Activated CD8-positive, alpha-beta T cell treated with anti-CD3 and anti-CD28 coated beads, Interleukin-2, amount 10 ng/mL, durations not matched to agents 7 days and 5 days (primary cell): ENCODE results near the gene KRTAP9-9. TPM values are rescaled to one million over a fixed set of nuclear protein-coding genes. Genes with fewer than 3 reads are reported as not detected.

Source experiments
- ATAC-seq: fragments of 150-1000 bp; cut with Tn5 transposase; one replicate; pipeline ENCODE4 v1.10.0; 2021; ENCODE audit warnings: moderate library complexity
- CTCF ChIA-PET: fragments of 350-600 bp; sonication (Branson Sonifier 250); formaldehyde crosslinking; loops from one replicate; lab custom pipeline; 2021; ENCODE audit warnings: antibody characterized with exemption; lab: Charles Lee
- POLR2A ChIA-PET: fragments of 350-600 bp; sonication (Branson Sonifier 250); formaldehyde crosslinking; loops from one replicate; lab custom pipeline; 2021; ENCODE audit warnings: antibody characterized with exemption; lab: Charles Lee
- DNase-seq: peaks from one replicate; pipeline ENCODE4 v3.0.0-alpha.2; 2020
- H3K27ac Mint-ChIP-seq: one replicate; pipeline ENCODE4 v1.8.0; 2021; ENCODE audit warnings: mild to moderate bottlenecking, mixed read lengths
- H3K27me3 Mint-ChIP-seq: one replicate; pipeline ENCODE4 v1.8.0; 2021; ENCODE audit warnings: low read depth, mixed read lengths
- H3K36me3 Mint-ChIP-seq: one replicate; pipeline ENCODE4 v1.8.0; 2021; ENCODE audit warnings: low read depth, mixed read lengths
- H3K4me1 Mint-ChIP-seq: one replicate; pipeline ENCODE4 v1.8.0; 2021; ENCODE audit warnings: low read depth, mixed read lengths
- H3K4me3 Mint-ChIP-seq: one replicate; pipeline ENCODE4 v1.8.0; 2021; ENCODE audit warnings: mild to moderate bottlenecking, mixed read lengths
- H3K9me3 Mint-ChIP-seq: one replicate; pipeline ENCODE4 v1.8.0; 2022; ENCODE audit warnings: mixed read lengths; ENCODE audit not compliant: insufficient read depth
- total RNA-seq, 2 experiments: library from RNA; stranded (reverse); gene quantifications; one replicate each; pipeline ENCODE4 v1.2.3, GENCODE V29; 2021

Gene KRTAP9-9
- total RNA-seq, 2 experiments from 2014 or later, result not detected

- H3K4me1 Mint-ChIP-seq, result peaks cover 19% of the 10 kb centered on the region
- no peaks in the 10 kb centered on the region for H3K36me3 Mint-ChIP-seq
- DNase-seq, result no peak
- H3K4me3 Mint-ChIP-seq, result no peak overlapping the region
- H3K27me3 Mint-ChIP-seq, result no peaks in the 10 kb centered on the region
- H3K9me3 Mint-ChIP-seq, result no peaks in the 10 kb centered on the region
- POLR2A ChIA-PET, result no interaction called here
- H3K27ac Mint-ChIP-seq, result no peak overlapping the region
- CTCF ChIA-PET, result interaction anchor here (1.1 kb wide), 1 partner anchor 360 kb away, joined by 3 read pairs; no protein-coding TSS in a partner anchor
- no peak for ATAC-seq
Observed at GRCh38 chr17:41302981-41303380, 47.8 kb downstream of the KRTAP9-9 start.

- CTCF ChIA-PET, result interaction anchor here (1.1 kb wide), 1 partner anchor 359 kb away, joined by 3 read pairs; no protein-coding TSS in a partner anchor
- Mint-ChIP-seq H3K4me1 (peaks cover 30% of the 10 kb centered on the region), H3K36me3 (no peaks in the 10 kb centered on the region), H3K27ac (no peak overlapping the region), H3K4me3 (no peak overlapping the region), H3K27me3 (no peaks in the 10 kb centered on the region), H3K9me3 (no peaks in the 10 kb centered on the region)
- POLR2A ChIA-PET, result no interaction called here
- ATAC-seq (no peak), DNase-seq (no peak)
Observed at GRCh38 chr17:41304091-41304490, 48.9 kb downstream of the KRTAP9-9 start.

Other genes starting within 250 kb of the KRTAP9-9 start
- gene KRTAP3-1, start 246.3 kb upstream of the KRTAP9-9 start, total RNA-seq, result not detected
- gene KRTAP1-5, start 228.2 kb upstream of the KRTAP9-9 start, total RNA-seq, result not detected
- gene KRTAP1-4, start 225.2 kb upstream of the KRTAP9-9 start, total RNA-seq, result not detected
- gene KRTAP1-3, start 220.5 kb upstream of the KRTAP9-9 start, total RNA-seq, result not detected
- not detected for gene KRTAP1-1, start 213.9 kb upstream of the KRTAP9-9 start, total RNA-seq
- not detected for gene KRTAP2-1, start 208.1 kb upstream of the KRTAP9-9 start, total RNA-seq
- gene KRTAP2-2, start 200.2 kb upstream of the KRTAP9-9 start, total RNA-seq, result not detected
- gene KRTAP2-3, start 195.3 kb upstream of the KRTAP9-9 start, total RNA-seq, result not detected
- not detected for gene KRTAP2-4, start 189.5 kb upstream of the KRTAP9-9 start, total RNA-seq
- gene KRTAP4-7, start 171.2 kb upstream of the KRTAP9-9 start, total RNA-seq, result not detected
- not detected for gene KRTAP4-8, start 157.2 kb upstream of the KRTAP9-9 start, total RNA-seq
- not detected for gene KRTAP4-16, start 153.2 kb upstream of the KRTAP9-9 start, total RNA-seq
- gene KRTAP4-9, start 150.0 kb upstream of the KRTAP9-9 start, total RNA-seq, result not detected
- gene KRTAP4-11, start 137.0 kb upstream of the KRTAP9-9 start, total RNA-seq, result not detected
- not detected for gene KRTAP4-12, start 131.2 kb upstream of the KRTAP9-9 start, total RNA-seq
- gene KRTAP4-6, start 114.8 kb upstream of the KRTAP9-9 start, total RNA-seq, result not detected
- not detected for gene KRTAP4-5, start 105.6 kb upstream of the KRTAP9-9 start, total RNA-seq
- gene KRTAP4-4, start 94.6 kb upstream of the KRTAP9-9 start, total RNA-seq, result not detected
- gene KRTAP4-3, start 87.2 kb upstream of the KRTAP9-9 start, total RNA-seq, result not detected
- gene KRTAP4-2, start 77.2 kb upstream of the KRTAP9-9 start, total RNA-seq, result not detected
- gene KRTAP4-1, start 70.5 kb upstream of the KRTAP9-9 start, total RNA-seq, result not detected
- not detected for gene KRTAP9-1, start 65.5 kb upstream of the KRTAP9-9 start, total RNA-seq
- not detected for gene KRTAP9-2, start 28.7 kb upstream of the KRTAP9-9 start, total RNA-seq
- not detected for gene KRTAP9-3, start 22.9 kb upstream of the KRTAP9-9 start, total RNA-seq
- gene KRTAP9-8, start 17.4 kb upstream of the KRTAP9-9 start, total RNA-seq, result not detected
- gene KRTAP9-4, start 5.7 kb upstream of the KRTAP9-9 start, total RNA-seq, result not detected
- not detected for gene KRTAP9-6, start 10.0 kb downstream of the KRTAP9-9 start, total RNA-seq
- gene KRTAP9-7, start 20.3 kb downstream of the KRTAP9-9 start, total RNA-seq, result not detected
- not detected for gene KRTAP29-1, start 47.5 kb downstream of the KRTAP9-9 start, total RNA-seq
- not detected for gene KRTAP16-1, start 53.9 kb downstream of the KRTAP9-9 start, total RNA-seq
- gene KRTAP17-1, start 60.3 kb downstream of the KRTAP9-9 start, total RNA-seq, result not detected
- gene KRT33A, start 95.4 kb downstream of the KRTAP9-9 start, total RNA-seq, result not detected
- not detected for gene KRT33B, start 114.4 kb downstream of the KRTAP9-9 start, total RNA-seq
- gene KRT34, start 126.9 kb downstream of the KRTAP9-9 start, total RNA-seq, result not detected
- not detected for gene KRT31, start 142.2 kb downstream of the KRTAP9-9 start, total RNA-seq
- not detected for gene KRT37, start 169.2 kb downstream of the KRTAP9-9 start, total RNA-seq
- not detected for gene KRT38, start 185.6 kb downstream of the KRTAP9-9 start, total RNA-seq
- gene KRT32, start 212.0 kb downstream of the KRTAP9-9 start, total RNA-seq, result not detected
- gene KRT35, start 225.8 kb downstream of the KRTAP9-9 start, total RNA-seq, result not detected
- not detected for gene KRT36, start 234.5 kb downstream of the KRTAP9-9 start, total RNA-seq